Transverse colon (tissue), 4 donors: ENCODE measurements around the gene HPD. TPM values are rescaled to one million over a fixed set of nuclear protein-coding genes. Genes with fewer than 3 reads are reported as not detected.
A peak's percentile ranks its signal among the peaks of the same experiment; 100 is the strongest.

ENCODE experiments used
- DNase-seq: peaks from one replicate; pipeline ENCODE4 v3.0.0-alpha.2; 2019
- H3K27ac ChIP-seq, 4 donors: fragments of 200-600 bp; sonication (generic); 2 replicates each; pipeline ENCODE4 v1.5.1; 2016 to 2018; ENCODE audit warnings: inconsistent platforms in 4 of 4
- H3K27me3 ChIP-seq: fragments of 200-600 bp; sonication (generic); 2 replicates; pipeline ENCODE4 v1.5.1; 2017; ENCODE audit warnings: inconsistent platforms
- H3K36me3 ChIP-seq, 4 donors: fragments of 200-600 bp; sonication (generic); 2 replicates each; pipeline ENCODE4 v1.5.1; 2017 to 2019; ENCODE audit warnings: inconsistent platforms in 4 of 4
- H3K4me1 ChIP-seq, 4 donors: fragments of 200-600 bp; sonication (generic); 2 replicates each; pipeline ENCODE4 v1.5.1; 2017 to 2020; ENCODE audit warnings: inconsistent platforms in 4 of 4
- H3K4me3 ChIP-seq, 4 donors: fragments of 200-600 bp; sonication (generic); 1 replicate in 1 of 4; 2 replicates in 3 of 4; pipeline versions ENCODE4 v1.5.1 to v1.6.1; 2017 to 2019; ENCODE audit warnings: inconsistent platforms in 4 of 4
- H3K9me3 ChIP-seq, 2 donors: fragments of 200-600 bp; sonication (generic); 2 replicates each; pipeline ENCODE4 v1.5.1; 2017 to 2019; ENCODE audit warnings: inconsistent platforms in 2 of 2
- CTCF ChIP-seq, 5 experiments: fragments of 200-600 bp in 3 of 5; fragments of 450-650 bp in 2 of 5; sonication (generic) in 3 of 5; IDR thresholded peaks; 1 replicate in 2 of 5; 2 replicates in 3 of 5; pipeline ENCODE4 v1.5.1; 2016 to 2017; ENCODE audit warnings: antibody characterized with exemption in 5 of 5, inconsistent platforms in 3 of 5, mild to moderate bottlenecking in 2 of 5, moderate library complexity in 1 of 5
- EP300 ChIP-seq: sonication (generic); formaldehyde crosslinking; IDR thresholded peaks from one replicate; pipeline ENCODE4 v1.6.1; 2017; ENCODE audit warnings: antibody characterized with exemption, low read depth
- POLR2A ChIP-seq: fragments of 450-650 bp; IDR thresholded peaks from one replicate; pipeline ENCODE4 v1.6.1; 2016; ENCODE audit warnings: antibody characterized with exemption, mild to moderate bottlenecking, moderate library complexity
- POLR2AphosphoS5 ChIP-seq, 3 donors: sonication (generic); formaldehyde crosslinking; IDR thresholded peaks; one replicate each; pipeline ENCODE4 v1.6.1; 2016; ENCODE audit warnings: antibody characterized with exemption in 3 of 3
- WGBS, 2 donors: methylation state at CpG; one replicate each; pipeline ENCODE4 v1.1.5; 2018; ENCODE audit warnings: low coverage in 1 of 2; 5-methylcytosine and 5-hydroxymethylcytosine counted together
- in situ Hi-C, 4 donors: fragments of 200-750 bp; cut with MboI; loops; one replicate each; pipeline versions ENCODE4 v1.15.0 to v1.15.1; 2017; ENCODE audit warnings: low sequenced_read_pairs in 3 of 4, low pct_ligation_motif_present in 1 of 4, low pct_unique_long_range_greater_than_20kb in 1 of 4
- intact Hi-C: fragments of 100-400 bp; cut with DNase I; formaldehyde crosslinking; loops from one replicate; pipeline ENCODE4 v1.15.1; 2023; ENCODE audit warnings: low total_unique reads
- total RNA-seq, 4 donors: library from RNA; depleted of rRNA; stranded (reverse); fragments of >200 nt; gene quantifications; one replicate each; pipeline ENCODE4 v1.1.0, GENCODE V29; 2016

Gene HPD
- total RNA-seq, 4 donors from 2014 or later, result 0.41 TPM; not detected in 3

- Histone ChIP-seq H3K36me3 (peaks cover 0 to 29% (median 8%) of the 10 kb centered on the region in 4 donors), H3K4me3 (peak overlapping the region in 2 of 4 donors; percentile 51 to 68), H3K4me1 (peaks cover 36 to 56% (median 46%) of the 10 kb centered on the region in 4 donors), H3K27ac (peak overlapping the region; percentile 80 to 86 (median 83)), H3K9me3 (no peaks in the 10 kb centered on the region), H3K27me3 (no peaks in the 10 kb centered on the region)
- intact Hi-C loops (no loop called here), in situ Hi-C loops (no loop called here)
- WGBS, 2 donors, result 63% methylated on average over 6 of the region's 6 CpGs; no CpG with 5 or more reads in 1 of the 2 donors
- TF ChIP-seq CTCF (IDR thresholded peaks at IDR 0.05) (no peak), EP300 (no peak), POLR2A (no peak), POLR2AphosphoS5 (IDR thresholded peaks at IDR 0.05) (no peak)
- no peak for DNase-seq
Measured at GRCh38 chr12:121810833-121811433, 47.7 kb downstream of the HPD start.

- Histone ChIP-seq H3K27ac (peak overlapping the region in 1 of 4 donors; percentile 86), H3K36me3 (peaks cover 0 to 25% (median 8%) of the 10 kb centered on the region in 4 donors), H3K27me3 (no peaks in the 10 kb centered on the region), H3K4me3 (no peak overlapping the region), H3K4me1 (peaks cover 39 to 61% (median 52%) of the 10 kb centered on the region in 4 donors), H3K9me3 (no peaks in the 10 kb centered on the region)
- in situ Hi-C loops (no loop called here), intact Hi-C loops (no loop called here)
- DNase-seq, result no peak
- WGBS, 2 donors, result 89% methylated on average over 33 of the region's 33 CpGs; no CpG with 5 or more reads in 1 of the 2 donors
- TF ChIP-seq EP300 (no peak), CTCF (IDR thresholded peaks at IDR 0.05) (no peak), POLR2A (no peak), POLR2AphosphoS5 (IDR thresholded peaks at IDR 0.05) (no peak)
Measured at GRCh38 chr12:121810234-121810817, 48.3 kb downstream of the HPD start.

GRCh38 chr12:121809712-121810116, 48.9 kb downstream of the HPD start:
- in situ Hi-C loops (no loop called here), intact Hi-C loops (no loop called here)
- no peak for DNase-seq
- H3K4me3 ChIP-seq, result no peak overlapping the region
- no peaks in the 10 kb centered on the region for H3K27me3 ChIP-seq
- peaks cover 39 to 61% (median 56%) of the 10 kb centered on the region in 4 donors for H3K4me1 ChIP-seq
- no peaks in the 10 kb centered on the region for H3K9me3 ChIP-seq
- H3K36me3 ChIP-seq, result peaks cover 0 to 19% (median 6%) of the 10 kb centered on the region in 4 donors
- WGBS, 2 donors, result 90% methylated on average over 27 of the region's 27 CpGs; no CpG with 5 or more reads in 1 of the 2 donors
- TF ChIP-seq POLR2AphosphoS5 (IDR thresholded peaks at IDR 0.05) (no peak), EP300 (no peak), CTCF (IDR thresholded peaks at IDR 0.05) (no peak), POLR2A (no peak)
- H3K27ac ChIP-seq, result no peak overlapping the region

- Histone ChIP-seq H3K4me1 (peaks cover 36 to 58% (median 53%) of the 10 kb centered on the region in 4 donors), H3K4me3 (no peak overlapping the region), H3K9me3 (no peaks in the 10 kb centered on the region), H3K27ac (no peak overlapping the region), H3K27me3 (no peaks in the 10 kb centered on the region), H3K36me3 (peaks cover 0 to 15% (median 4%) of the 10 kb centered on the region in 4 donors)
- DNase-seq, result no peak
- TF ChIP-seq POLR2A (no peak), CTCF (IDR thresholded peaks at IDR 0.05) (no peak), EP300 (no peak), POLR2AphosphoS5 (IDR thresholded peaks at IDR 0.05) (no peak)
- 89% methylated on average over 8 of the region's 8 CpGs; no CpG with 5 or more reads in 1 of the 2 donors for WGBS, 2 donors
- in situ Hi-C loops, result no loop called here
- intact Hi-C loops, result no loop called here
Measured at GRCh38 chr12:121808623-121809022, 50.0 kb downstream of the HPD start.
